Medulla oblongata (tissue), 1 donor: Measurements from ENCODE around the gene CFAP97D1.

Source experiments
- DNase-seq: peaks from one replicate; pipeline ENCODE4 v3.0.0-alpha.2; 2015; ENCODE audit errors: extremely low spot score

CFAP97D1 gene

DNA sequence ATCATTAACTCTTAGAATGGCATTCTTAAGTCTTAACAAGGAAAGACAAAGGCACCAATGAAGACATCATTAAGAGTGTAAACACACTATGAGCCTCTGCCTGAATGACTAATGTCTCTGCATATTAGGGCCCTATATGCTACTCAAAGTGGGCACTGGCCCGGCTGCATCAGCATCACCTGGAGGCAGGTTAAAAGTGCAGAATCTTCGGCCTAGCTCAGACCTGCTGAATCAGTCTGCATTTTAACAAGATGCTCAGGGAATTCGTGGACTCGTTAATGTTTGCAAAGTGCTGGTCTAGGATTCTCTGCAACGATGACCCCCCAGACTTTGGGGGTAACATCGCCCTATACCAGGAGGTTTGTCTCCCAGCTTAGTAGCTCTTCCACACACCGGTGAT, 46.0 kb downstream of the CFAP97D1 start:
- DNase-seq: no peak

DNA sequence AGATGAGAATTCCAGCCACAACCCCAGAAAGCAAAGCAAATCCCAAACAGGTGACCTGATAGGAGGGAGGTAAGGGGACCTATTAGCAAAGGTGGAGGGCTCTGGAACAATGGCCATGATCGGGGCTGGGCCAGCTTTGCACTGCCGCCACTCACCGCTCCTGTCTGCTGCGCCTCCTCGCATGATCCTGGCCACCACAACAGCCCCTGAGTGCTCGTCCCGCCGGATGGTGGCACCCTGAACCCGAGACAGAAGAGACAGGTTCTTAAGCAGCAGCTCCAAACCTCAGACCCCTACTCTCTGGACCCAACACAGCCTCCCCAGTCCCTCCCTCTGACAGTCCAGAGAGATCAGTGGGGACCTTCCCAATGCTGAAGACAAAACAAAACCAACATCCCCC, 47.4 kb downstream of the CFAP97D1 start:
- DNase-seq: no peak

DNA sequence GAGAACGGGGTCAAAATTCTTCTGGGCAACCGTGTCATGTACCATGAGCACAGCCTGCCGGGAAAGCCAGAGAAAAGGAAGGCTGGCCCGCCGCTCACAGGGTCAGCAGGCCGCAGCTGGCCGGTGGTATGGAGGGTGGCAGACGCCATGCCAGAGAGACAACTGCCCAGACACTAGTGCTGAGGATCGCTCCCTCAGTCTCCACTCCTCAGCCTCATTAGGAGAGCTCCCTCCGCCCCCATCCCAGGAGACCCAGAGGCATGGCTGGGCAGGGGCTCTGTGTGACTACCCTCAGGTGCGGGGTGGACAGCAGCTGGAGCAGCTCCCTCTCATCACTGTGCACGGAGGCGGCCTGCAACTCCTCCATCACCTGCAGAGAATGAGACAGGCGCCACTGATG, 49.5 kb downstream of the CFAP97D1 start:
- no peak for DNase-seq

DNA sequence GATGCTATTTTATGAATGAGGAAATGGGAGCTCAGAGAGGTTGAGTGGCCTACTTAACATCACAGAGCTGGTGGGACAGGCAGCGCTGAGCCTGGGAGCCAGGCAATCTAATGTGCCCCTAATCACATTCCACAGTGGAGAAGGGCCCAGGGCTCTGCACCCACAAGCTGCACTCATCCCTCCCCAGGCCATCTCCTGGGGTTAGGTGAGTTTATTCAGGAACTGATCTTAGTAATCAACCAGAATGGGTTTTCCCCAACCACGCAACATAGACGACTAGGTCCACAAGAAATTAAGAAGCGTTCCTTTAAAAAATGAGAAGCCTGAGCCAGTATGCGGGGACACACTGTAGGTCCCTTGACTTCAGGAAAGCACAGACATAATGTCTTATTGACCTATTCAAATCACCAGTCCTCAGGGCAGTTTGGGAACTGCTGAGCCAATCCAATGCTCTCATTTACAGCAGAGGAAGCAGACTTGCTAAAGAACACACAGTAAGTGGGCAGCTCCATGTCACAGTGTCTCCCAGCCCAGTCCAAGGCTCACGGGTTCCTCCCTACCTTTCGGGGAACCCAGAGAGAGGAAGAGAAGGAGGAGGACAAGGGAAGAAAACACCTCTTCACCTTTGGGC, 50.4 kb downstream of the CFAP97D1 start:
- DNase-seq: no peak

DNA sequence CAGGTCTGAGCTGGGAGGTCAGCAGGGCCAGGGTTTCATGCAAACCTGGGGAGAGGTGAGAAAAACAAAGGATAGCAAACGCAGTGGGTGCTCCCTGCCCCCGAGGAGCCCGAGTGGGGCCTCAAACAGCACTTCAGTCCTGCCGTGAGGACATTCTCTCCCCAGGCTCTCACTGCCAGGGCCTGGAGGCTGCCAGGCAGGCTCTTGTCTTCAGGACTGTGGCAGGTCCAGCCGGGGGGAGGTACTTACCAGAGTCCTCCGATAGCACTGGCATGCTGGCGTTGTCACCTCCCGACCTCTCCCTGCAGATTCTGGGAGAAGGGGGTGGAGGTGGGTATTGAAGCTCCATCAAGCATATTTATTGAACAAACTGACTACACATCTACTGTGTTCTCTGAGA, 51.4 kb downstream of the CFAP97D1 start:
- DNase-seq: no peak

DNA sequence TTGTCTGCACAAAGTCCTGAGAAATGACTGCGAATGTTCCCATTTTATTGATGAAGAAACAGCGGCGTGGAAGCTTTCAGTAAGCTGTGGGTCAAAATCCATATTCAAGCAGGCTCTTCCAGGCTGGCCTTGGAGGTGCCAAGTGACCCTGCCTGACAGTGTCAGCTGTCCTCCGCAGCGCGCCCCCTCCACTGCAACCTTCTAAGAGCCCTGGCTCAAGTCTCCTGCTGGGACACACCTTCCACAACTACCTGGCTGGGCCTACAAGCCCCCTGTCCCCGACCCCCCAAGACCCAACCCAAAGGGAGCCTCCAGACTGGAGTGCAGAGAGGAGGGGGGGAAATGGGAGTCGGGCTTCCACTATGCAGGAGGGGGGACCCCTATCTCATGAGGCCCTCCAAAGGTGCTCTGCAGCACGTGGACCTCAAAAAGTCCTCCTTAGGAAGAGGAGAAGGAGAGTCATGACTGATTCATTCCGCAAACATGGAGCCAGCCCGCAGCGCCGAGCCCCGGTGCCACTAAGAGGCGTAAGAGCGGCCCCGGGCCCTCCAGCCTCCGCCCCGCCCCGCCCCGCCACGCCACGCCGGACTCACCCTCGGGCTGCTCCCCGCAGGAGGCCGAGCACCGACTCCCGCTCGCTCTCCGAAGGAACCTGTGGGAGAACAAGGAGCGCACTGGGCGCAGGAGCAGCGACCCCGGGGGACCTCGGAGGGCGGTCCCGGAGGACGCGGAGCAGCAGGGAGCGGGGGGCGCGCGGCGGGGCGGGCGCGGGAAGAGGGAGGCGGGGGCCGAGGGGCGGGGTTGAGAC, 52.1 kb downstream of the CFAP97D1 start:
- no peak for DNase-seq

DNA sequence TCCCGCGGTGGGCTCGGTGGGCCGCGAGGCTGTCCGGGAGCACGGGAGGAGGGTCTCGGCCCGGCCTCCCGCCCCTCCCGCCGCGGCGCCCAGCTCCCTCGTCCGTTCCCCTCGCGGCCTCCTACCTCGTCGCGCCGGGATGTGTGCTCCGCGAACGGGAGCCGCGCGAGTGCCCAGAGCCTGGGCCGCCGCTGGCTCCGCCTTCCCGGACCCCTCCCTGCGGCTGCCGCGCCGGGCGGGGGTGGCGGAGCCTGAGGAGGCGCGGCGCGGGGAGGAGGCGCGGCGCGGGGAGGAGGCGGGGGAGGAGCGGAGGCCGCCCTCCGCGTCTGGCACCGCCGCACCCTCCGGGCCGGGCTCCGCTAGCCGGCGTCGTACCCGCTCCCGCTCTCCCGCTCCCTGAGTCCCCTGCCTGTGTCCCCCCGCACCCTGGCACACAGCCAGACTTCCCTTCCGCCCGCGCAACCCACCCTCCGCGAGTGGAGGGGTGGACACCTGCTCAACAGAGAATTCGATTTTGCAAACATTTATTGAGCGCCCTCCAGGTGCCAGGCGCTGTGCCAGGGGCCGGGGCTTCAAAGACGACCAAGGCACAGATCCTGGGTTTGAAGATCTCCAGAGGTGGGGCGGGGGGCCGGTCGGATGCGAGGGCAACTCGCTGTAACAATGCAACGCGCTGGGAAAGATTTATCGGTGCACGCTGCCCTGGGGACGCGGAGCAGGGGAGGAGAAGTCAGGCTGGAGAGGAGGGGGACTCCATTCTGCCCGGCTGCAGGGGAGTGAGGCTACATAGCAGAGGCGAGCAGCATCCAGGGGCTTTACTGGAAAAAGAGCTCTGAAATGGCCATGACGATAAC, 53.0 kb downstream of the CFAP97D1 start, which contains the start of gene MPP3:
Gene MPP3 (minus strand): TSS at position 171 of the 854 bp plus-strand sequence. CDS start 1,240 bp downstream, outside the sequence.
- DNase-seq: peak; percentile 72

DNA sequence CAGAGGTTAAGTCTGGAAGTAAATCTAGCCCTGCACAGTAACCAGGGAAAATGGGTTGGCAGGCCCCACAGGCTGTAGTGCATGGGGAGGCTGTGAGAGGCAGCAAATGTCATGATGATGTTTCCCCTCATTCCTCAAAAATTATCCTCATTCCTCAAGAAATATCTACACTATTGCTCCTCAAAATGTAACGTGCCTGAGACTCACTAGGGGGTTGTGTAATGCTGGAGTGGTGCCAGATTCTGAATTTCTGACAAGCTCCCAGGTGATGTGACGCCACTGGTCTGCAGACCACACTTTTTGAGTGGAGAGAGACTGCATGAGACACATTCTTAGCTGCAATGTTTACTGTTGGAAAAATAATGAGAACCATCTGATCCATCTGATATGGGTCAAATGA, 53.9 kb downstream of the CFAP97D1 start:
- no peak for DNase-seq
